Activated CD4-positive, alpha-beta T cell treated with anti-CD3 and anti-CD28 coated beads, Interleukin-2, amount 50 U/mL, for 48 hours (primary cell): ENCODE data around the gene NEK6.
A peak's percentile ranks its signal among the peaks of the same experiment; 100 is the strongest.

Experiments used
- DNase-seq, 2 experiments: peaks; one replicate each; pipeline ENCODE4 v3.0.0-alpha.2; 2020

Gene NEK6

DNA sequence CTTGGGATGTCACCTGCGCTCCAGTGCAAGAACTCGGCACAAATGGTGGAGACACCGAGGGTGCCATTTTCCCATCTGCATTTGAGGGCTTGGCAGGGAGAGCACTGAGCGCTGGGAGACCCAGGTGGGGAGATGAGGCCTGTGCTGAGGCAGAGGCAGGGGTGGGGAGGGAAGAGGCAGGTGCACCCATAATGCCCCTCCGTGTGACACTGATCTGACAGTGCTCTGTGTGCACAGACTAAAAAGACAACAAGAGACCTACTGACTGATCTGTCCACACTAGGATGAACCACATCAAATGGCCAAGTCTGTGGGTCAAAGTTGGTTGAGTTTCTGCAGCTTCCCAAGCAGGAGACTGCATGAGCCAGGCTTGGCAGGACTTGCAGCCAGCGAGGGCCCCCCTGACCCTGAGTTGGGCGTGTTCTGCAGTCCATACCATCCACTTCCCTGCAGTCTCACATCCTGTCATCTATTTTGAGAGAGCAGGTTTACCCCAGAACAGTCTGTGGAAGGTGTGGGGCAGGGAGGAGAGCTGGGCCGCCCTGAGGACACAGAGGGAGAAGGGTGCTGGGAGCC is 41.9 kb downstream of the NEK6 start:
- DNase-seq = no peak

- DNase-seq = no peak
Measured at GRCh38 chr9:124300312-124300711, 42.6 kb downstream of the NEK6 start.

DNA sequence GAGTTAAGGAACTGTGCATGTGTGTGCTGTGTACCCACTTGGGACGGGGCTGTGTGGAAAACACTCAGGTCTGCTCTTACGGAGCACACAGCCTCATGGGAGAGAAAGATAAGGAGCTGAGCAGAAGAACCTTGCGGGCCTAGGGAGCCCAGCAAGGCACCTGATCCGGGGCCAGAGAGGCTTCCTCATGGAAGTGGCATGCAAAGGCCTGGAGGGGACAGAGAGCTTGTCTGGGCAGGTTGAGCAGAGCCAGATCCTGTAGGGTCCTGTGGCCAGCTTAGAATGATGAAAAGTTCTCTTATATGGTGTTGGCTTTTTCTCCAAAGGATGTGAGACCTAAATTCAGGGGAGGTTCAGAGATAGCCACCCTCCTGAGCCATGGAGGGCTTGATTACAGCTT is 45.2 kb downstream of the NEK6 start:
- DNase-seq = no peak

DNA sequence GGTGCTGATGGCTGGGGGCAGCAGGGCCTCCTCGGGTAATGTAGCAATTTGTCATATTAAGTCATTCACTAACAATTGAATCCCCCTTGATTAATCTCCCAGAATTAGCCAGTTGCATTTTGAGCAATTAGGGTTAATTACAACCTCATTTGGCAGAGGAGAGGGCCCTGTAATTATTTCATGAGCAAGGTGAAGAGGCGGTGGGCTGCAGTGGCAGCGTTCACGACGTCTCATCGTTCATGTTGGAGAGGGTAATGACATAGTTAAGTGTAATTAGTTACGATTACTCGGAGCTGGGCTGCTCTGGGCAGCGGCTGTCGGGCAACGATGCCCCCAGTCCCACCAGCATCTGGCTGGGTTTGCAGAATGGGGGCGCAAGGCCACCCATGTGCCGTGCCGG is 46.0 kb downstream of the NEK6 start:
- no peak for DNase-seq

GRCh38 chr9:124304285-124304684 is 46.5 kb downstream of the NEK6 start:
- no peak for DNase-seq

GRCh38 chr9:124306098-124306735 is 48.5 kb downstream of the NEK6 start:
- DNase-seq = no peak

DNA sequence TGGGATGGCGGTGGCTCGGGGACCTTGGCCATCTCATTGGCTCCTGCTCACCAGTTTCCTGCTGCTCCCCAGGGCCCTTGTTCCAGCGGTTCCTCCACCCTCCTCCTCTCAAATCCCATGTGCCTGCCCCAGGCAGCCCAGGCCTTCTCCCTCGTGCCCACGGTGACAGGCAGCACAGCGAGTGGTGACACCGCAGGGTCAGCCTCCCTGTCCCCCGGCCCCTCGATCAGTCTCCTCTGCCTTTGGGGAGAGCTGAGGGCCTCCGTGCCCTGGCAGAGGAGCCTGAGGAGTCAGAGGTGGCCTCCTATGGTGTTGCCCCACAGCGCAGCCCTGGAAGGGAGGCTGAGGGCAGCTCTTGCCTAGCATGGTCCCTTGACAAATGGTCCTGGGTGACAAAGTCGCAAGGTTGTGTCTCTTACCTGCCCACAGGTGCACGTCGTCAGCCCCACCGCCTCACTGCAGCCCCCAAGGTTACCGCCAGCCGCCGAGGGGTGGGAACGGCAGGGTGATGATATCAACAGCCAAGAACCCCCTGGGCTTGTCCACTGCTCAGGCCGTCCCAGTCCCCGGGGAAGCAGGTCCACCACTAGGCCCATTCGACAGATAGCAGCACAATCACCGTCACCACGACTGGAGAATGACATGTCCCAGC is 49.8 kb downstream of the NEK6 start:
- no peak for DNase-seq

- DNase-seq = no peak
Measured at GRCh38 chr9:124308606-124309491, 51.1 kb downstream of the NEK6 start.

DNA sequence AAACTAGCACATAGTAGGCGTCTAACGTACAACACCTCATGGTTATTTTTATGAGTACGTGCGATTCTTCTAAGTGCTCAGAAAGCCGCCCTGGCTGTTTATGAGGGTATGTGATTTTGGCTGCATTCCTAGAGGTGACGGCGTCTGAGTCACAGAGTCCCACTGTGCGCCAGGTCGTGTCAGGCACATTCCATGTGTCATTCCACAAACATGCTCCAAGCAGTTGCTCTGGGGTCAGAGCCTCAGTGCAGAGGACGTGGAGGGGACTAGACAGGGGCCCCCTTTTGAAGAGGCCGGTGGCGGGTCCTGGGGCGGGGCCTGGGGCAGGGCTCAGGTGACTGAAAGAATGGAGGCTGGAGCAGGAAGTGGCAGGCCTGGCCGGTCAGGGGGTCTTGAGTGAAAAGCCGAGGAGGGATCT is 51.9 kb downstream of the NEK6 start:
- no peak for DNase-seq

- peak in 1 of 2 experiments; percentile 18 for DNase-seq
Measured at GRCh38 chr9:124311283-124311682, 53.5 kb downstream of the NEK6 start.

DNA sequence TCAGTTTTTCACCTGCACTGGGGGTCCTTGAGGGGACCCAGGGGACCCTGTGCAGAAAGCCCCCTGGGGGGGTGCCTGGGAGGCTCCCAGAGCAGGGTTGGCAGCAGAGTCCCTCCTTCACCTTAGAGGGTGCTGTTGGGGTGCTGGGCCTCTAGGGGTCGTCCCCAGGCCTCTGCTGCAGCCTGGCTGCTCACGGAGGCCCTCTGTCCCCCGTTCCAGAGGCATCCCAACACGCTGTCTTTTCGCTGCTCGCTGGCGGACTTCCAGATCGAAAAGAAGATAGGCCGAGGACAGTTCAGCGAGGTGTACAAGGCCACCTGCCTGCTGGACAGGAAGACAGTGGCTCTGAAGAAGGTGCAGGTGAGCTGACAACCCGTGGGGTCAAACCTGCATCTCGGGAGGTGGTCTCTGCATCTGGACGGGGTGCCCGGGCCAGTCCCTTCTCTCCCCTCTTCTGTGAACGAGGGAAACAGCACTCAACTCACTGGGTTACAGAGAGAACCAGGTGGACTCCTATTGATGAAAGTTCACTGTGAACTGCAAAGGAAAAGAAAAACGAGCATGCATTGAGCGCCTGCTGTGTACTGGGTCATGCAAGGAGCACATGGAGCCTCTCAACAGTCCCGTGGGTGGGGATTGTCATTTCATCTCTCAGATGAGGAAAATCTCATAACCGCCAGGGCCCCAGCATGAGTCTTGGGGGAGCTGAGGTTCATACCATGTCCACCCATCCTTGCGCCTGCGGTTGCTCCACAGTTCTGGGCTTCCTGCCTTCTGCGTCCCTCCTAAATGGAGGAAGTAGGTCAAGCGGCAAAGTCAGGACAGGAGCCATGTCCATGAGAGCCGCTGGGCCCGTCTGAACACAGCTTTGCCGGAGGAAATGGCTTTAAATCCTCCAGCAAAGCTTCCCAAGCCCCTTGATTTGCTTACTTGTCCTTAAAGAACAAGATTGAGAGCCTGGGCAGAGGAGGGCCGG is 54.8 kb downstream of the NEK6 start:
- no peak for DNase-seq

- DNase-seq = no peak
Measured at GRCh38 chr9:124313940-124314339, 56.2 kb downstream of the NEK6 start.

DNA sequence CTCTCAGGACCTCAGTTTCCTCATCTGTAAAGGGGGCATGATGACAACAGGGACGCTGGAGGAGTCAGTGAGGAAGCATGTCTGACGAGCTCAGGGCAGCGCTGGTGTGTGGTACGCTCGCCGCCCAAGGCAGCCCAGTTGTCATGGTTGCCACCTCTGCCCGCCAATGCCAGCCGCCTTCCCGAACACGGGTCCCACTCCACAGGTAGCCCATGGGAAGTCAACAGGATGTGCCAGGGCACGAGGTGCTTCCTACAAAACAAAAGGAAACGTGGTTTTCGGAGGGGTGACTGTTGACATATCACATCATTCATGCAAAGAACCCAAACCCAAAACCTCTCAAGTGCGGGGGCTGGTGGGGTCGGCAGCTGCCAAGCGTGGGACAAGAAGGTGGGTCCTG is 58.1 kb downstream of the NEK6 start:
- no peak for DNase-seq

DNA sequence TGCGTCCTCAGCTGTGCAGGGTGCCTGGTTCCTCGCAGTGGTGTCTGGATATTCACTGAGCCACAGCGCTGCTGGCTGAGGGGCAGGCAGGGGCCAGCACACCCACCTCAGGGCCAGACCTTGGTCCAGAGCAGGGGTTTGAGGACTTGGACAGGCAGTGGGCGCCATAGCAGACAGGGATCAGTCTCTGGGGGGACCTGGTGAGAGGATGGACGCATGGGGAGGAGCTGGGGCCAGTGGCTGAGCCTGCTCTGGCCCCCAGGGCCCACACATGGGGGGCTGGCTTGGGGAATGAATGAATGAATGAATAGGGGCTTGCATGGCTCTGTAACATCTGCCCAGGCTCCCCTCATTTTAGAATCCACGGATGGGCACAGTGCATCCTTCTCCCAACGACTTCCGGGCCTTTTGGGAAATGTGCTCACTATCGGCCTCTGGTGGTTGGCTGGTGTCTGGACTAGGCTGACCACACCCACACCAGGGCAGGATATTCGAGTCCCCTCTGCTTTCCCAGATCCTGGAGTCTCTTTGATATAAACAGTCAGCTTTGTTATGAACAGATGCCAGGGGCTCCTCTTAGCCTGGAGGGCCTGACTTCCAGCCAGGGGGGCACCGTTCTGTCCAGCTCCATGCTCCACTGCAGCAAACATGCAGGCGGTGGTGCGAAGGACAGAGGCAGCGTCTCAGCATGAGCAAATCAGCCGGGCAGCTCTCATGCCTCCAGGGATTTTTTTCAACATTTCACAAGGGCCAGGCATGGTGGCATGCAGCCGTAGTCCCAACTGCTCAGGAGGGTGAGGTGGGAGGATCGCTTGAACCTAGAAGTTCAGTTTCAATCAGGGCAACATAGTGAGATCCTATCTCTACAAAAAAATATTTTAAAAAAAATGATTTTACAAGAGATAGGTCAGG is 62.6 kb downstream of the NEK6 start:
- DNase-seq = peak; percentile 66 to 75

DNA sequence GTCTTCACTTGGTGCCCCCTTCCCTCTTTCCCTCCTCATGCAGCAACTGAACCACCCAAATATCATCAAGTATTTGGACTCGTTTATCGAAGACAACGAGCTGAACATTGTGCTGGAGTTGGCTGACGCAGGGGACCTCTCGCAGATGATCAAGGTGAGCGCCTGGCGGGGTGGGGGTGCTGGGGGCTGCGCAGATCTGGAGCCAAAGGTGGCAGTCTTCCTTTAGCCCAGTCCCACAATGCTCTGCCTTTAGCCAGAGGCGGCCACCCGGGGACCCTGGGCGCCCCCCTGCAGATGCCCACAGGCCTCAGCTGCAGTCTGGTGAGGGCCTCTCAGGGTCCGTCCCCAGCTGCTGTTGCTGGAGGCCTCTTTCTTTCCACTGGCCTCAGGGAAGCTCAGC is 63.7 kb downstream of the NEK6 start:
- no peak for DNase-seq

DNA sequence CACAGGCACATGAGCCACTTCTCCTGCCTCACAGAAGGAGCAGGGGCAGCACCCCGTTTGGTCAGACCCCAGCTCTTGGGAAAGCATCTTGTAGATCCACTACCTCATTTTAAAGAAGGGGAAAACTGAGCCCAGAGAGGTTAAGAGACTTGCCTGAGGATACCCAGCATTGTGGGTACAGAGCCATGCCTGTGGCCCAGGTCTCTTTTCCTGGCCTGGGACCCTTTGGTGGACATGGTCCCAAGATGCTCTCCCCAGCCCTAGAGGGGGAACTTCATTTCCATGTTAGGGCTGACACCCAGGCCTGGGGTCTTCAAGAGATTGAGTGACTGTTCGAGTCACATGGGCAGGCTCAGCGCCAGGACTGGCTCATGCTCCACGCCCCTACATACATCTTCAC is 64.2 kb downstream of the NEK6 start:
- no peak for DNase-seq

DNA sequence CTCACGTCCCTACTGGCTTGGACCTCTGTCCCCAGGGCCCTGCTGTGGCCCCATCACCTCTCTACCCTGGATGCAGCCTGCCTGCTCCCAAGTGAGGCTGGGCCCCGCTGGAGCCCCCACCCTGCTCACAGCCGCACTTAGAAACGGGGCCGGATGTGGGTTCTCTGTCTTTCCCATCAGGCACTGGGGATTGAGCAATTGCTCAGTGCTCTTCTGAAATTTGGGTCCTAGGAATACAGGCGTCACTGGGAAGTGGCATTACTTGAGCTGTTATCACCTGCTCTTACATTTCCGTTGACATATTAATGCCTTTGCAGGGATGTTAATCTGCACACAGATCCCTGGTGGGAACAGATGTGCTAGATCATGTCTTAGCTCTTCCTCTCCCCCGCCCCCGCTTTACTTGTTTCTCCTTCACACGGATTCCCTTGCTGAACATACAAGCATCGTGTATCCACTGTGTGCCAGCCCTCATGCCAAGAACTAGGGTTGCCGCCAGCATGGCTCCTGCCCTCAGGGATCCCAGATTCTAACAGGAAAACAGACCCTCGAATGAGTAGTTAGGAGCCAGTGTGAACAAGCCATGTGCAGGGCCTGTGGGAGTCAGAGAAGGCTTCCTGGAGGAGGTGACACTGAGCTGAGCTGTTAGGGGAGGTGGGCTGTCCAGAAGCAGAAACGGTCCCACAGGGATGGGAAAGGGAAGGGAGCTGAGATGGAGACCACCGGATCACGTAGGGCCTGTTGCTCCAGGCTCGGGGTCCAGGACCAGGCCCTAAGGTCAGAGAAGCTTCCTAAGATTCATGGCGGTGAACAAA is 65.1 kb downstream of the NEK6 start:
- no peak for DNase-seq

- DNase-seq = no peak
Measured at GRCh38 chr9:124323904-124324303, 66.2 kb downstream of the NEK6 start.

DNA sequence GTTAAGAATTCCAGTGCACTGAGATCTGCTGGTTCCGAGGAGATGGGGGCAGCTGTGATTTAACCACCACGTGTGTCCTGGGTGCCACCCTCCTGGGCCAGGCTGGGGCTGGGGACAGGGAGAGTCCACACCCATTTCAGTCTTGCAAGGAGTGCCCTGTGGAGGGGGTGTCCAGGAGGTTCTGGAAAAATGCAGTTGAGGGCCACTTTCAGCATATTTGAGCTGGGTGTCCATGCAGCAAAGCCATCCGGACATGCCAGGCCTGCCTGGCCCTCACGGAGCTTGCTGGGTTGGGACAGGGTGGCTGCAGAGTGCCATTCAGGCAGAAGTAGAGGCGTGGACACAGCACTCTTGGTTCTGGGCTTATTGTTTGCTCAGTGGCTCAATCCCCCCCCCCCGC is 68.1 kb downstream of the NEK6 start:
- no peak for DNase-seq

DNA sequence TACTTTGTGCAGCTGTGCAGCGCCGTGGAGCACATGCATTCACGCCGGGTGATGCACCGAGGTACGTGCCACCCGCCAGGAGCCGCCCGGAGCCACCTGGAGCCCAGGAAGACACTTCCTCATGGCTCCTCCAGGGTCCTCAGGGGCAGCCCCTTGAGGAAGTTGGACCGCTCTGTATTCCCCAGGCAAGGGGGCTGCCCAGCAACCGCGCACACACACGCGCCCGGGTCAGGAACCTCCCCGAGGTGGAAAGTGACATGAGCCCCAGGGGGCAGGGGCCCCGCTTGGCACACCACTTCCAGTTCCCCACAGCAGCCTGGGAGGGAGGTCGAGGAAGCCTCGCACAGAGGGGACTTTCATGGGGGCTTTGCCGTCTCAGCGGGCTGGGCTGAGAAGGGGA is 68.6 kb downstream of the NEK6 start:
- DNase-seq = no peak
